Mucosa of rectum (tissue), 2 donors: Measurements from ENCODE around the gene PRSS58.

Experiments
- H3K27ac ChIP-seq, 2 donors: one replicate each; pipeline ENCODE4 v1.7.0; 2013; ENCODE audit warnings: inconsistent platforms in 2 of 2, low read depth in 2 of 2, low read length in 2 of 2
- H3K27me3 ChIP-seq, 2 donors: one replicate each; pipeline ENCODE4 v1.7.0; 2013; ENCODE audit warnings: low read length in 2 of 2; ENCODE audit not compliant: control insufficient read depth in 2 of 2, insufficient read depth in 2 of 2
- H3K36me3 ChIP-seq, 2 donors: one replicate each; pipeline ENCODE4 v1.7.0; 2013; ENCODE audit warnings: low read length in 2 of 2; ENCODE audit not compliant: control insufficient read depth in 2 of 2, insufficient read depth in 2 of 2
- H3K4me1 ChIP-seq, 2 donors: one replicate each; pipeline ENCODE4 v1.7.0; 2013; ENCODE audit warnings: low read length in 2 of 2, mild to moderate bottlenecking in 1 of 2; ENCODE audit not compliant: control insufficient read depth in 2 of 2, insufficient read depth in 2 of 2
- H3K4me3 ChIP-seq, 2 donors: one replicate each; pipeline ENCODE4 v1.7.0; 2013; ENCODE audit warnings: low read length in 2 of 2
- H3K9ac ChIP-seq, 2 donors: one replicate each; pipeline ENCODE4 v1.7.0; 2013; ENCODE audit warnings: low read length in 2 of 2, low read depth in 1 of 2, mild to moderate bottlenecking in 1 of 2
- H3K9me3 ChIP-seq, 2 donors: one replicate each; pipeline ENCODE4 v1.7.0; 2013; ENCODE audit warnings: low read length in 2 of 2; ENCODE audit not compliant: control insufficient read depth in 2 of 2
- donor health status: healthy.
- donor health status: Normal muscosa, but diverticular disease.

PRSS58 gene, protein sequence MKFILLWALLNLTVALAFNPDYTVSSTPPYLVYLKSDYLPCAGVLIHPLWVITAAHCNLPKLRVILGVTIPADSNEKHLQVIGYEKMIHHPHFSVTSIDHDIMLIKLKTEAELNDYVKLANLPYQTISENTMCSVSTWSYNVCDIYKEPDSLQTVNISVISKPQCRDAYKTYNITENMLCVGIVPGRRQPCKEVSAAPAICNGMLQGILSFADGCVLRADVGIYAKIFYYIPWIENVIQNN

GRCh38 chr7:142257958-142258357 lies at the start of gene PRSS58:
PRSS58 (minus strand) TSS chr7:142258058; CDS start chr7:142257707, 351 bp downstream.
- no peaks in the 10 kb centered on the region for H3K9me3 ChIP-seq
- no peaks in the 10 kb centered on the region for H3K27me3 ChIP-seq
- no peak within 1 kb of the TSS for H3K27ac ChIP-seq
- no peak within 1 kb of the TSS for H3K4me3 ChIP-seq
- H3K9ac ChIP-seq: no peak within 1 kb of the TSS
- no peaks in the 10 kb centered on the region for H3K36me3 ChIP-seq
- no peaks in the 10 kb centered on the region for H3K4me1 ChIP-seq

DNA sequence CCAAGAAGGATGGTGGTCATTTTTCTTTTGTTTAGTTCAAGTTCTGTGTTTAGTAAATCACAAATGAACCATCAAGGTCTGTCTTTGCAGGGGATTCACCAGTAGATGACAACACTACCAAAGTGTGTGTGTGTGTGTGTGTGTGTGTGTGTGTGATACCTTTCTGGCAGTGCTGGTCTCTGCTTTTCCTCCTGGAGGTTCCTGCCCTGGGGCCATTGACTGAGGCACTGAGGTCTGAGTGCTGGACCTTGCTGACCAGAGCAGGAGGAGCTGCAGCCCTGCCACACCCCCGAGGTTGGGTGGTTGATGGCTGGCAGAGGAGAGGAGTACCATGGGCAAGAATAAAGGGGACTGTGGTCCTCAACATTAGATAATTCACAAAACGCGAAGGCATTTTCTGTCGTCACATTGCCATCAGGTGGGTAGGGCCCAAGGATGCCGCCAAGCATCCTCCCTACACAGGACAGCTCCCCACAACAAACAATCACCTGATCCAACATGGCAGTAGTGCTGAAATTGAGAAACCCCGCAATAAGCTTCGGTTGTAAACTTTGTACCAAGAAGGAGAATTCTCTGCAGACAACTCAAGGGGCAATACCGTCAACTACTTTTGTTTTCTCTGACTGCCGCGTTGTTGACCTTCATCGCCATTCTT lies 49.5 kb upstream of the PRSS58 start:
- Histone ChIP-seq H3K9me3 (no peaks in the 10 kb centered on the region), H3K9ac (no peak overlapping the region), H3K4me3 (no peak overlapping the region), H3K36me3 (no peaks in the 10 kb centered on the region), H3K27ac (no peak overlapping the region), H3K27me3 (peaks cover 1 to 6% of the 10 kb centered on the region in 2 donors), H3K4me1 (no peaks in the 10 kb centered on the region)

DNA sequence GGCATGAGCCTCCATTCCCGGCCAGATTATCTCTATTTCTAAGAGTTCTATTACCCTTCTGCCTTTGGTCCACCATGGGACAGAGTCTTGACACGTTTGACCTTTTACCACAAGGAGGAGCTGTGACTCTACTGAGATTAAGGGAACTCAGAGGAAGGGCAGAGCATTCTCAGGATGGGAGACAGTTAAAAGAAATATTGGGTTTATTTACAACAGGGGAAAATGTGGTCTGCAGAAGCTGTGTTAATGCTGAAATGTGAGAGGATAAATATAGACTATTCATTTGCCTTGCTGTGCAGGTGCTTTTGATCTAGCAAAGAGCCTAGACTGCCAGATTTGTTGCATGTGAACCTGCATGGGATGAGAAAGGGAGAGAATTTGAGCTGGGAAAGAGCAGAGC lies 45.8 kb upstream of the PRSS58 start:
- Histone ChIP-seq H3K4me3 (no peak overlapping the region), H3K9me3 (no peaks in the 10 kb centered on the region), H3K27me3 (peaks cover 0 to 2% of the 10 kb centered on the region in 2 donors), H3K9ac (no peak overlapping the region), H3K36me3 (no peaks in the 10 kb centered on the region), H3K4me1 (no peaks in the 10 kb centered on the region), H3K27ac (no peak overlapping the region)

DNA sequence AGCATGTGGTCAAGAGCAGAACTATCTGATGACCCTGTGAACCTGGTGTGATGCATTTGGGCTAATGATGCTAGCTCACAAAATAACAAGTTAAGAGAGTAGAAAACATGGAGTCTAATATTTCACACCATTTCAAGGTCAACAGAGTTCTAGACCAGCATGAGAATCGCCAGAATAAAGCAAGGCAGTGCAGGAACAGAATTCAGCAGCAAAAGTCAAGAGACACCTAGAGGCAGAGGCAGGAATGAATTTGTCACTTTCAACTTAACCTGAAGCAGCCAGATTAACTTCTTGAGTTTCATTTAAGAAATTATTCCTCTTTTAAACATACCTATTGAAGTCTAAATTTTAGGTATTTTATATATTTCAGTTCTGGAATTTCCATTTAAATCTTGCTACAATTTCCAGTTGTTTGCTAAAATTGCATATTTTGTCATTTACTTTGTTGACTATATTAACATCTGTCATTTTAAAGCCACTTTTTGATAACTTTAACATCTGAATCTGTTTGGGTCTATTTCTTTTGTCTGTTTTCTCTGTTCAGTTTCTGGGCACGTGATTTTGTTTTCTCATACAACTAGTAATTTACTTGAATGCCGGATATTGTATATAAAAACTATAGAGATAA lies 44.2 kb upstream of the PRSS58 start:
- Histone ChIP-seq H3K9me3 (no peaks in the 10 kb centered on the region), H3K27ac (no peak overlapping the region), H3K27me3 (peaks cover 0 to 2% of the 10 kb centered on the region in 2 donors), H3K4me1 (no peaks in the 10 kb centered on the region), H3K36me3 (no peaks in the 10 kb centered on the region), H3K4me3 (no peak overlapping the region), H3K9ac (no peak overlapping the region)

GRCh38 chr7:142301299-142301698 lies 43.4 kb upstream of the PRSS58 start:
- H3K27ac ChIP-seq: no peak overlapping the region
- H3K9ac ChIP-seq: no peak overlapping the region
- H3K9me3 ChIP-seq: no peaks in the 10 kb centered on the region
- H3K4me3 ChIP-seq: no peak overlapping the region
- no peaks in the 10 kb centered on the region for H3K4me1 ChIP-seq
- H3K36me3 ChIP-seq: no peaks in the 10 kb centered on the region
- peaks cover 0 to 2% of the 10 kb centered on the region in 2 donors for H3K27me3 ChIP-seq

GRCh38 chr7:142300689-142301088 lies 42.8 kb upstream of the PRSS58 start:
- no peak overlapping the region for H3K9ac ChIP-seq
- no peak overlapping the region for H3K4me3 ChIP-seq
- no peaks in the 10 kb centered on the region for H3K36me3 ChIP-seq
- H3K27me3 ChIP-seq: peaks cover 0 to 2% of the 10 kb centered on the region in 2 donors
- no peaks in the 10 kb centered on the region for H3K4me1 ChIP-seq
- H3K9me3 ChIP-seq: no peaks in the 10 kb centered on the region
- H3K27ac ChIP-seq: no peak overlapping the region

- no peaks in the 10 kb centered on the region for H3K9me3 ChIP-seq
- no peaks in the 10 kb centered on the region for H3K36me3 ChIP-seq
- H3K9ac ChIP-seq: no peak overlapping the region
- H3K4me1 ChIP-seq: no peaks in the 10 kb centered on the region
- H3K27me3 ChIP-seq: peaks cover 0 to 2% of the 10 kb centered on the region in 2 donors
- H3K4me3 ChIP-seq: no peak overlapping the region
- H3K27ac ChIP-seq: no peak overlapping the region
These were observed 41.5 kb upstream of the PRSS58 start for GRCh38 chr7:142299237-142299781.

GRCh38 chr7:142298627-142299026 lies 40.8 kb upstream of the PRSS58 start:
- Histone ChIP-seq H3K4me1 (no peaks in the 10 kb centered on the region), H3K27me3 (no peaks in the 10 kb centered on the region)

GRCh38 chr7:142298009-142298408 lies 40.2 kb upstream of the PRSS58 start:
- Histone ChIP-seq H3K9ac (no peak overlapping the region), H3K4me1 (no peaks in the 10 kb centered on the region), H3K27me3 (no peaks in the 10 kb centered on the region), H3K9me3 (no peaks in the 10 kb centered on the region), H3K36me3 (no peaks in the 10 kb centered on the region), H3K4me3 (no peak overlapping the region), H3K27ac (no peak overlapping the region)

More at GRCh38 chr7:142298627-142299026, 40.8 kb upstream of the PRSS58 start:
- Histone ChIP-seq H3K9me3 (no peaks in the 10 kb centered on the region), H3K9ac (no peak overlapping the region), H3K27ac (no peak overlapping the region), H3K4me3 (no peak overlapping the region), H3K36me3 (no peaks in the 10 kb centered on the region)

DNA sequence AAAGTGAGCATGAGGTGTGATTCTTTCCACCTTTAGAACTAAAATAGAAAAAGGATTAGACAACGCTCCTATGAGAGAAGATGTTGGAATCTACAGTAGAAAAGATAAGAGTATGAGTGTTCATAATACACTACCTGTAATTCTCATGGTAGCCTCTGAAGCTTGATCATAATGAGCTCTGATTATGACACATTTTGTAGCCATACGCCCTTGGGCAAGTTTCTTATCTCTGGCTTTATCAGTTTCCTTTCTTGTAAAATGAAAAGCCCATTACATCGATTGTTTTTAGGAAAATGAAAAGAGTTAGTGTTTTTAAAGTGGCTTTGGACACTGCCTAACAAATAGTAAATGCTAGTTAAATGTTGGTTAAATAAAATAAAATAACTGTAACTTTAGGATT lies 22.4 kb upstream of the PRSS58 start:
- Histone ChIP-seq H3K9me3 (no peaks in the 10 kb centered on the region), H3K4me1 (no peaks in the 10 kb centered on the region), H3K36me3 (no peaks in the 10 kb centered on the region), H3K27me3 (no peaks in the 10 kb centered on the region), H3K4me3 (no peak overlapping the region), H3K27ac (no peak overlapping the region), H3K9ac (no peak overlapping the region)
